GM12891 (cell line): ENCODE data around the gene PCNA.

Experiments
- PAX5 ChIP-seq: IDR thresholded peaks from 2 replicates; pipeline ENCODE4 v1.6.1; 2011; ENCODE audit warnings: low read length, moderate library complexity, mild to moderate bottlenecking; ENCODE audit not compliant: insufficient read depth, severe bottlenecking
- POLR2A ChIP-seq: IDR thresholded peaks from 2 replicates; pipeline ENCODE4 v1.6.1; 2011; ENCODE audit warnings: low read depth, low read length, control low read depth
- POLR2AphosphoS5 ChIP-seq: IDR thresholded peaks from 2 replicates; pipeline ENCODE4 v1.6.1; 2011; ENCODE audit warnings: low read depth, low read length, control low read depth
- POU2F2 ChIP-seq: IDR thresholded peaks from 2 replicates; pipeline ENCODE4 v1.6.1; 2011; ENCODE audit warnings: low read depth, mild to moderate bottlenecking, control low read depth, low read length, moderate library complexity
- SPI1 ChIP-seq: IDR thresholded peaks from 2 replicates; pipeline ENCODE4 v1.6.1; 2011; ENCODE audit warnings: low read depth, low read length, control low read depth
- TAF1 ChIP-seq: IDR thresholded peaks from 2 replicates; pipeline ENCODE4 v1.6.1; 2011; ENCODE audit warnings: low read depth, low read length, control low read depth

GRCh38 chr20:5104479-5104878 is 15.3 kb downstream of the PCNA start:
- no peak for TF ChIP-seq POLR2AphosphoS5
- TF ChIP-seq POLR2A = no peak
- TF ChIP-seq TAF1 = no peak
- TF ChIP-seq SPI1 = no peak
- no peak for TF ChIP-seq POU2F2
- TF ChIP-seq PAX5 = no peak
